ENCODE data around the gene TMEM161A. TPM values are rescaled to one million over a fixed set of nuclear protein-coding genes. Genes with fewer than 3 reads are reported as not detected.
"Not testable (repeated sequence)": the region's sequence is repeated elsewhere in the genome, so short reads cannot be mapped to it uniquely, and the experiment has no call there.

Gene TMEM161A
- polyA plus RNA-seq, 1 donor from 2014 or later = 19.5 TPM

DNA sequence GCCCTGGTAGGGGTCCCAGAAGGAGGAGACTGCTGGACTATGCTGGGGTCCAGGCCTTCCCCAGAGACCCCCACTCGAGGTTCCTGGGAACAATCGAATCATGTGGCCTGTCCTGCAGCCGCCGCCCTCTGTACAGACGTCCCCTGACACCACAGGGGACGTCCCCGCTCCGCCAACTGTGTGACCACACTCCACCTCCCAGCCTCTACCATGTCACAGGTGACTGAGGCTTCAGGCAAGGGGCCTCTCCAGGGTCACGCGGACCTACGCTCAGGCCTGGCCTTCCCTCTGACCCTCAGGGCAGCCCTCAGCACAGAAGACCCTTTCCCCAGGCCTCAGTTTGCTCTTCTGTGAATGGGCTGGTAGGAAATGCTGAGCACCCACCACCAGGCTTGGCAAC lies 13.1 kb upstream of the TMEM161A start:
- H3K9ac ChIP-seq (ENCODE audit: low read length) = no peak overlapping the region
- no peak overlapping the region for H3K4me3 ChIP-seq (ENCODE audit: low read length)
- no peak overlapping the region for H3K27ac ChIP-seq (ENCODE audit: low read length)
- H3K4me2 ChIP-seq (ENCODE audit: low read length) = no peak overlapping the region
- H3K27me3 ChIP-seq (ENCODE audit: insufficient read depth, low read depth, low read length) = no peaks in the 10 kb centered on the region
- TF ChIP-seq EP300 (conservative IDR thresholded peaks at IDR 0.05; ENCODE audit: poor library complexity, severe bottlenecking) = no peak
- TF ChIP-seq MXI1 (conservative IDR thresholded peaks at IDR 0.05; ENCODE audit: poor library complexity, severe bottlenecking) = no peak
- no peak for TF ChIP-seq POLR2AphosphoS5 (IDR thresholded peaks at IDR 0.05)
- no peak for TF ChIP-seq TAF1 (IDR thresholded peaks at IDR 0.05; ENCODE audit: low read depth)
- no peak for TF ChIP-seq SMC3 (conservative IDR thresholded peaks at IDR 0.05; ENCODE audit: poor library complexity)
- no peaks in the 10 kb centered on the region for H3K9me3 ChIP-seq (ENCODE audit: low read length)
- H3K79me2 ChIP-seq (replicated peaks; ENCODE audit: insufficient read depth, low read length) = no peaks in the 10 kb centered on the region
- no peaks in the 10 kb centered on the region for H4K20me1 ChIP-seq (ENCODE audit: insufficient read depth)
- H3F3A ChIP-seq (ENCODE audit: insufficient read depth, low read length, poor library complexity, severe bottlenecking) = no peaks in the 10 kb centered on the region
- no peak overlapping the region for H2AFZ ChIP-seq (ENCODE audit: low read depth, low read length)
- H3K9me2 ChIP-seq (ENCODE audit: insufficient read depth, low read length) = no peaks in the 10 kb centered on the region
- H3K36me3 ChIP-seq (ENCODE audit: insufficient read depth, low read length) = no peaks in the 10 kb centered on the region

- no peak overlapping the region for H3K4me3 ChIP-seq (ENCODE audit: low read length)
- H2AFZ ChIP-seq (ENCODE audit: low read depth, low read length) = no peak overlapping the region
Observed at GRCh38 chr19:19149435-19149834, 11.2 kb upstream of the TMEM161A start.

DNA sequence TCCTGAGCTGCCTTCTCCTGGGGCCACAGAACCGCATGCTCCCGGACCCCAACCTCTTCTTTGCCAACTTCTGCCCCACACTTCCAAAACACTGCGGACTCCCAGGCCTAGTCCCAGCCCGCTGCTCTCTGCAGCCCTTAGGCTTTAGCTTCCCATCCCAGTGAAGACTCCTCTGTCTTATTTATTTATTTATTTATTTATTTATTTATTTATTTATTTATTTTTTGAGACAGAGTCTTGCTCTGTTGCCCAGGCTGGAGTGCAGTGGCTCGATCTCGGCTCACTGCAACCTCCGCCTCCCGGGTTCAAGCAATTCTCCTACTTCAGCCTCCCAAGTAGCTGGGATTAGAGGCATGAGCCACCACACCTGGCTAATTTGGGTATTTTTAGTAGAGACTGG lies 10.2 kb upstream of the TMEM161A start:
- H3K79me2 ChIP-seq (replicated peaks; ENCODE audit: insufficient read depth, low read length); H3K27me3 ChIP-seq (ENCODE audit: insufficient read depth, low read depth, low read length); H3K9me3 ChIP-seq (ENCODE audit: low read length); H3K4me2 ChIP-seq (ENCODE audit: low read length); H4K20me1 ChIP-seq (ENCODE audit: insufficient read depth); H3K9ac ChIP-seq (ENCODE audit: low read length); H3K27ac ChIP-seq (ENCODE audit: low read length); H3K4me3 ChIP-seq (ENCODE audit: low read length); H3K9me2 ChIP-seq (ENCODE audit: insufficient read depth, low read length); H3K36me3 ChIP-seq (ENCODE audit: insufficient read depth, low read length); H2AFZ ChIP-seq (ENCODE audit: low read depth, low read length); H3F3A ChIP-seq (ENCODE audit: insufficient read depth, low read length, poor library complexity, severe bottlenecking): not testable (repeated sequence)

More at GRCh38 chr19:19149435-19149834, 11.2 kb upstream of the TMEM161A start:
- H3K4me2 ChIP-seq (ENCODE audit: low read length) = no peak overlapping the region
- no peak for TF ChIP-seq MXI1 (conservative IDR thresholded peaks at IDR 0.05; ENCODE audit: poor library complexity, severe bottlenecking)
- no peak for TF ChIP-seq TAF1 (IDR thresholded peaks at IDR 0.05; ENCODE audit: low read depth)
- no peak for TF ChIP-seq EZH2 (IDR thresholded peaks at IDR 0.05; ENCODE audit: borderline replicate concordance, insufficient read depth, low read length, poor library complexity, severe bottlenecking)
- no peaks in the 10 kb centered on the region for H3K9me2 ChIP-seq (ENCODE audit: insufficient read depth, low read length)
- H3K9ac ChIP-seq (ENCODE audit: low read length) = no peak overlapping the region
- no peaks in the 10 kb centered on the region for H3K9me3 ChIP-seq (ENCODE audit: low read length)
- H3K27ac ChIP-seq (ENCODE audit: low read length) = no peak overlapping the region
- H3K79me2 ChIP-seq (replicated peaks; ENCODE audit: insufficient read depth, low read length) = no peaks in the 10 kb centered on the region
- no peaks in the 10 kb centered on the region for H3K27me3 ChIP-seq (ENCODE audit: insufficient read depth, low read depth, low read length)
- no peaks in the 10 kb centered on the region for H4K20me1 ChIP-seq (ENCODE audit: insufficient read depth)
- H3K36me3 ChIP-seq (ENCODE audit: insufficient read depth, low read length) = no peaks in the 10 kb centered on the region
- H3F3A ChIP-seq (ENCODE audit: insufficient read depth, low read length, poor library complexity, severe bottlenecking) = no peaks in the 10 kb centered on the region

DNA sequence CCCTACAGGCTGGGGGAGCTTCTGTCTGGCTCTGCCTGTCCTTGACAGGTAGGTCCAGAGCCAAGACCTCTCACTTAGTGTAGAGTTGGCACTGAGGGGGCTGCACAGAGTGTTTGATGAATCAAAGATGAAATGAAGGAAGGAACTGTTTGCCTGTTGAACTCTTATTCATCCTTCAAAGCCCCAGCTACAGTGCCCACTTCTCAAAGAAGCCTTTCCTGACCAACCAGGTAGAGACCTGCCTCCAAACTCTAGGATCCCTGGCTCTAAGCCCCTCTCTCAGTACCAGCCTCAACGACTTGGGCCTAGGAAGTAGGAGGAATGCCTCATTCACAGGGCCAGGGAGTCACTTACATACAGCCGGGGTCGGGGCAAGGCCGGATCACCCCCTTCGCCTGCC lies 9.1 kb upstream of the TMEM161A start:
- Histone ChIP-seq H3K36me3 (ENCODE audit: insufficient read depth, low read length) (no peaks in the 10 kb centered on the region), H3K9me3 (ENCODE audit: low read length) (no peaks in the 10 kb centered on the region), H3K27me3 (ENCODE audit: insufficient read depth, low read depth, low read length) (no peaks in the 10 kb centered on the region), H3K4me2 (ENCODE audit: low read length) (no peak overlapping the region), H2AFZ (ENCODE audit: low read depth, low read length) (no peak overlapping the region), H4K20me1 (ENCODE audit: insufficient read depth) (no peaks in the 10 kb centered on the region), H3K4me3 (ENCODE audit: low read length) (no peak overlapping the region), H3K9me2 (ENCODE audit: insufficient read depth, low read length) (no peaks in the 10 kb centered on the region), H3K9ac (ENCODE audit: low read length) (no peak overlapping the region), H3F3A (ENCODE audit: insufficient read depth, low read length, poor library complexity, severe bottlenecking) (no peaks in the 10 kb centered on the region), H3K27ac (ENCODE audit: low read length) (no peak overlapping the region), H3K79me2 (replicated peaks; ENCODE audit: insufficient read depth, low read length) (no peaks in the 10 kb centered on the region)
- no peak for TF ChIP-seq POLR2AphosphoS5 (IDR thresholded peaks at IDR 0.05)
- no peak for TF ChIP-seq RAD21 (conservative IDR thresholded peaks at IDR 0.05)
- no peak for TF ChIP-seq REST (IDR thresholded peaks at IDR 0.05; ENCODE audit: borderline replicate concordance)
- TF ChIP-seq EP300 (conservative IDR thresholded peaks at IDR 0.05; ENCODE audit: poor library complexity, severe bottlenecking) = no peak
- no peak for TF ChIP-seq CTCF (IDR thresholded peaks at IDR 0.05; ENCODE audit: poor library complexity, severe bottlenecking)
- TF ChIP-seq TAF1 (IDR thresholded peaks at IDR 0.05; ENCODE audit: low read depth) = no peak
- no peak for TF ChIP-seq SMC3 (conservative IDR thresholded peaks at IDR 0.05; ENCODE audit: poor library complexity)

Measured in neural cell (in vitro differentiated cells).